Smooth muscle cell (in vitro differentiated cells): Measurements from ENCODE around the gene FADS3. TPM values are rescaled to one million over a fixed set of nuclear protein-coding genes. Genes with fewer than 3 reads are reported as not detected.

ENCODE experiments used
- DNase-seq: peaks from one replicate; lab custom pipeline; 2025; ENCODE audit not compliant: unreplicated experiment; lab: John Stamatoyannopoulos, UW
- H2AFZ ChIP-seq: fragments of 200-600 bp; sonication (generic); 2 replicates; pipeline ENCODE4 v1.6.0; 2016; ENCODE audit warnings: antibody characterized with exemption, low read depth, mild to moderate bottlenecking
- H3F3A ChIP-seq: fragments of 200-600 bp; sonication (generic); 2 replicates; pipeline ENCODE4 v1.6.0; 2017; ENCODE audit warnings: antibody characterized with exemption, low read depth
- H3K27ac ChIP-seq: fragments of 200-600 bp; sonication (generic); 2 replicates; pipeline ENCODE4 v1.5.1; 2016; ENCODE audit warnings: low read depth, mild to moderate bottlenecking
- H3K27me3 ChIP-seq: fragments of 200-600 bp; sonication (generic); 2 replicates; pipeline ENCODE4 v1.6.1; 2016; ENCODE audit warnings: low read depth, mild to moderate bottlenecking
- H3K36me3 ChIP-seq: fragments of 200-600 bp; sonication (generic); 2 replicates; pipeline ENCODE4 v1.5.1; 2016; ENCODE audit warnings: low read depth
- H3K4me1 ChIP-seq: fragments of 200-600 bp; sonication (generic); 2 replicates; pipeline ENCODE4 v1.5.1; 2016; ENCODE audit warnings: low read depth
- H3K4me2 ChIP-seq: fragments of 200-600 bp; sonication (generic); 2 replicates; pipeline ENCODE4 v1.6.0; 2016; ENCODE audit warnings: mild to moderate bottlenecking
- H3K4me3 ChIP-seq: fragments of 200-600 bp; sonication (generic); 2 replicates; pipeline ENCODE4 v1.5.1; 2016; ENCODE audit warnings: mild to moderate bottlenecking
- H3K79me2 ChIP-seq: fragments of 200-600 bp; sonication (generic); 2 replicates; pipeline ENCODE4 v1.6.0; 2016; ENCODE audit warnings: low read depth, mild to moderate bottlenecking
- H3K9ac ChIP-seq: fragments of 200-600 bp; sonication (generic); 2 replicates; pipeline ENCODE4 v1.6.0; 2016; ENCODE audit warnings: low read depth
- H3K9me3 ChIP-seq: fragments of 200-600 bp; sonication (generic); replicated peaks from 2 replicates; pipeline ENCODE4 v1.5.1; 2016; ENCODE audit warnings: low read depth
- H4K20me1 ChIP-seq: fragments of 200-600 bp; sonication (generic); 2 replicates; pipeline ENCODE4 v1.6.0; 2016; ENCODE audit warnings: low read depth
- WGBS: methylation state at CpG from one replicate; pipeline ENCODE4 v1.1.7; 2016; ENCODE audit warnings: low lambda C conversion rate; 5-methylcytosine and 5-hydroxymethylcytosine counted together
- polyA plus RNA-seq: library from polyadenylated mRNA; unstranded; fragments of >200 nt; fragmentation: Nextera tagmentation; extraction: Ambion mirVana; gene quantifications from 2 replicates; pipeline ENCODE4 v1.2.1, GENCODE V29; 2016
- total RNA-seq: library from RNA; depleted of rRNA; stranded (reverse); fragments of >200 nt; gene quantifications from 2 replicates; pipeline ENCODE4 v1.2.3, GENCODE V29; 2014
- TF ChIP-seq, protein P1 (sequence below): fragments of 200-600 bp; sonication (generic); IDR thresholded peaks from 2 replicates; pipeline ENCODE4 v1.5.1; 2017; ENCODE audit warnings: borderline replicate concordance, mild to moderate bottlenecking, antibody characterized with exemption; ENCODE audit not compliant: insufficient read depth, poor library complexity, severe bottlenecking

FADS3 gene
- total and polyA plus RNA-seq, 2 experiments from 2014 or later, result 8.9 to 13.8 TPM

GRCh38 chr11:61863548-61864081 lies 27.7 kb downstream of the FADS3 start:
- Histone ChIP-seq H3K9me3 (no peaks in the 10 kb centered on the region), H3F3A (peaks cover 12% of the 10 kb centered on the region), H3K36me3 (peaks cover 9% of the 10 kb centered on the region), H3K27me3 (no peaks in the 10 kb centered on the region), H2AFZ (no peak overlapping the region), H3K9ac (no peak overlapping the region), H3K4me1 (no peaks in the 10 kb centered on the region), H3K79me2 (no peaks in the 10 kb centered on the region), H3K4me2 (no peak overlapping the region), H4K20me1 (peaks cover 16% of the 10 kb centered on the region), H3K27ac (no peak overlapping the region), H3K4me3 (no peak overlapping the region)
- TF ChIP-seq, protein P1, sequence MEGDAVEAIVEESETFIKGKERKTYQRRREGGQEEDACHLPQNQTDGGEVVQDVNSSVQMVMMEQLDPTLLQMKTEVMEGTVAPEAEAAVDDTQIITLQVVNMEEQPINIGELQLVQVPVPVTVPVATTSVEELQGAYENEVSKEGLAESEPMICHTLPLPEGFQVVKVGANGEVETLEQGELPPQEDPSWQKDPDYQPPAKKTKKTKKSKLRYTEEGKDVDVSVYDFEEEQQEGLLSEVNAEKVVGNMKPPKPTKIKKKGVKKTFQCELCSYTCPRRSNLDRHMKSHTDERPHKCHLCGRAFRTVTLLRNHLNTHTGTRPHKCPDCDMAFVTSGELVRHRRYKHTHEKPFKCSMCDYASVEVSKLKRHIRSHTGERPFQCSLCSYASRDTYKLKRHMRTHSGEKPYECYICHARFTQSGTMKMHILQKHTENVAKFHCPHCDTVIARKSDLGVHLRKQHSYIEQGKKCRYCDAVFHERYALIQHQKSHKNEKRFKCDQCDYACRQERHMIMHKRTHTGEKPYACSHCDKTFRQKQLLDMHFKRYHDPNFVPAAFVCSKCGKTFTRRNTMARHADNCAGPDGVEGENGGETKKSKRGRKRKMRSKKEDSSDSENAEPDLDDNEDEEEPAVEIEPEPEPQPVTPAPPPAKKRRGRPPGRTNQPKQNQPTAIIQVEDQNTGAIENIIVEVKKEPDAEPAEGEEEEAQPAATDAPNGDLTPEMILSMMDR, result no peak
- no peak for DNase-seq
- 97% methylated on average over 13 of the region's 13 CpGs for WGBS

GRCh38 chr11:61862714-61863547 lies 28.4 kb downstream of the FADS3 start:
- no peak for DNase-seq

GRCh38 chr11:61861634-61862033 lies 29.7 kb downstream of the FADS3 start:
- Histone ChIP-seq H3K36me3 (peaks cover 9% of the 10 kb centered on the region), H3K79me2 (no peaks in the 10 kb centered on the region), H3K4me1 (no peaks in the 10 kb centered on the region), H3K9me3 (no peaks in the 10 kb centered on the region), H2AFZ (no peak overlapping the region), H3K27me3 (no peaks in the 10 kb centered on the region), H3K9ac (no peak overlapping the region), H3F3A (peaks cover 12% of the 10 kb centered on the region), H4K20me1 (peaks cover 30% of the 10 kb centered on the region), H3K4me2 (no peak overlapping the region), H3K4me3 (no peak overlapping the region), H3K27ac (no peak overlapping the region)
- 65% methylated on average over 9 of the region's 9 CpGs for WGBS
- TF ChIP-seq, protein P1, result no peak
- no peak for DNase-seq

More at GRCh38 chr11:61862714-61863547, 28.4 kb downstream of the FADS3 start:
- peaks cover 9% of the 10 kb centered on the region for H3K36me3 ChIP-seq
- no peak overlapping the region for H3K4me3 ChIP-seq
- peaks cover 17% of the 10 kb centered on the region for H4K20me1 ChIP-seq
- peaks cover 12% of the 10 kb centered on the region for H3F3A ChIP-seq
- TF ChIP-seq, protein P1, result no peak
- H3K9me3 ChIP-seq, result no peaks in the 10 kb centered on the region
- H3K27me3 ChIP-seq, result no peaks in the 10 kb centered on the region
- no peak overlapping the region for H2AFZ ChIP-seq
- no peak overlapping the region for H3K9ac ChIP-seq
- H3K27ac ChIP-seq, result no peak overlapping the region
- H3K79me2 ChIP-seq, result no peaks in the 10 kb centered on the region
- H3K4me2 ChIP-seq, result no peak overlapping the region
- WGBS, result 94% methylated on average over 18 of the region's 18 CpGs
- no peaks in the 10 kb centered on the region for H3K4me1 ChIP-seq
